ENCODE data around the gene KCNMA1. TPM values are rescaled to one million over a fixed set of nuclear protein-coding genes. Genes with fewer than 3 reads are reported as not detected.
A peak's percentile ranks its signal among the peaks of the same experiment; 100 is the strongest.

Gene KCNMA1
- total and polyA plus RNA-seq, 7 experiments from 2014 or later, result 0.42 TPM; not detected in 6

GRCh38 chr10:77478962-77479359 is 158.6 kb downstream of the KCNMA1 start:
- CTCF ChIA-PET, result no interaction called here
- Histone ChIP-seq H3K4me3 (ENCODE audit: low read length) (no peak overlapping the region), H3K4me1 (ENCODE audit: control insufficient read depth in 2 of 2, insufficient read depth in 2 of 2, low read length in 2 of 2) (no peaks in the 10 kb centered on the region), H3K27me3 (ENCODE audit: control insufficient read depth in 2 of 2, insufficient read depth in 2 of 2, low read length in 2 of 2) (no peaks in the 10 kb centered on the region), H3K9me3 (ENCODE audit: control insufficient read depth in 2 of 3, low read length in 3 of 3) (no peaks in the 10 kb centered on the region), H3K27ac (ENCODE audit: low read depth, low read length) (no peak overlapping the region), H3K36me3 (ENCODE audit: control insufficient read depth in 2 of 3, insufficient read depth in 3 of 3, low read length in 3 of 3) (no peaks in the 10 kb centered on the region)
- Mint-ChIP-seq H3K27ac (no peak overlapping the region), H3K36me3 (no peaks in the 10 kb centered on the region), H3K4me3 (no peak overlapping the region), H3K4me1 (no peaks in the 10 kb centered on the region), H3K27me3 (peaks cover 2 to 14% (median 2%) of the 10 kb centered on the region in 5 donors), H3K9me3 (peaks cover 0 to under 1% (median 0%) of the 10 kb centered on the region in 11 donors)
- intact Hi-C loops (cut with micrococcal nuclease), result no loop called here
- DNase-seq, result no peak
- no peak for ATAC-seq
- POLR2A ChIA-PET, result no interaction called here

GRCh38 chr10:77478247-77478961 is 159.2 kb downstream of the KCNMA1 start:
- no peak overlapping the region for H3K4me3 ChIP-seq (ENCODE audit: low read length)
- CTCF ChIA-PET, result no interaction called here
- H3K27me3 ChIP-seq (ENCODE audit: control insufficient read depth in 2 of 2, insufficient read depth in 2 of 2, low read length in 2 of 2), result no peaks in the 10 kb centered on the region
- no peaks in the 10 kb centered on the region for H3K36me3 Mint-ChIP-seq
- DNase-seq (no peak), ATAC-seq (no peak)
- H3K4me1 Mint-ChIP-seq, result no peaks in the 10 kb centered on the region
- H3K36me3 ChIP-seq (ENCODE audit: control insufficient read depth in 2 of 3, insufficient read depth in 3 of 3, low read length in 3 of 3), result no peaks in the 10 kb centered on the region
- no peak overlapping the region for H3K27ac ChIP-seq (ENCODE audit: low read depth, low read length)
- POLR2A ChIA-PET, result no interaction called here
- peaks cover 2 to 13% (median 5%) of the 10 kb centered on the region in 5 donors for H3K27me3 Mint-ChIP-seq
- no peak overlapping the region for H3K27ac Mint-ChIP-seq
- no peaks in the 10 kb centered on the region for H3K4me1 ChIP-seq (ENCODE audit: control insufficient read depth in 2 of 2, insufficient read depth in 2 of 2, low read length in 2 of 2)
- H3K9me3 ChIP-seq (ENCODE audit: control insufficient read depth in 2 of 3, low read length in 3 of 3), result no peaks in the 10 kb centered on the region
- H3K9me3 Mint-ChIP-seq, result peaks cover 0 to 2% (median 0%) of the 10 kb centered on the region in 11 donors
- intact Hi-C loops (cut with micrococcal nuclease), result no loop called here
- H3K4me3 Mint-ChIP-seq, result no peak overlapping the region

- Mint-ChIP-seq H3K9me3 (peaks cover 0 to 2% (median 0%) of the 10 kb centered on the region in 11 donors), H3K36me3 (no peaks in the 10 kb centered on the region), H3K4me1 (no peaks in the 10 kb centered on the region), H3K27ac (no peak overlapping the region), H3K27me3 (peaks cover 0 to 9% (median 5%) of the 10 kb centered on the region in 5 donors), H3K4me3 (no peak overlapping the region)
- intact Hi-C loops (cut with micrococcal nuclease), result no loop called here
- ChIA-PET CTCF (no interaction called here), POLR2A (no interaction called here)
- no peaks in the 10 kb centered on the region for H3K36me3 ChIP-seq (ENCODE audit: control insufficient read depth in 2 of 3, insufficient read depth in 3 of 3, low read length in 3 of 3)
- H3K27me3 ChIP-seq (ENCODE audit: control insufficient read depth in 2 of 2, insufficient read depth in 2 of 2, low read length in 2 of 2), result no peaks in the 10 kb centered on the region
- ATAC-seq (no peak), DNase-seq (no peak)
- H3K9me3 ChIP-seq (ENCODE audit: control insufficient read depth in 2 of 3, low read length in 3 of 3), result no peaks in the 10 kb centered on the region
- no peak overlapping the region for H3K4me3 ChIP-seq (ENCODE audit: low read length)
- H3K4me1 ChIP-seq (ENCODE audit: control insufficient read depth in 2 of 2, insufficient read depth in 2 of 2, low read length in 2 of 2), result no peaks in the 10 kb centered on the region
- no peak overlapping the region for H3K27ac ChIP-seq (ENCODE audit: low read depth, low read length)
Observed at GRCh38 chr10:77475522-77475921, 162.1 kb downstream of the KCNMA1 start.

GRCh38 chr10:77474939-77475338 is 162.7 kb downstream of the KCNMA1 start:
- peaks cover 0 to 6% (median 5%) of the 10 kb centered on the region in 5 donors for H3K27me3 Mint-ChIP-seq
- intact Hi-C loops (cut with micrococcal nuclease), result no loop called here
- CTCF ChIA-PET, result no interaction called here

GRCh38 chr10:77474386-77474785 is 163.2 kb downstream of the KCNMA1 start:
- no peak overlapping the region for H3K4me3 ChIP-seq (ENCODE audit: low read length)
- POLR2A ChIA-PET, result no interaction called here
- peaks cover 0 to 5% (median 4%) of the 10 kb centered on the region in 5 donors for H3K27me3 Mint-ChIP-seq
- H3K36me3 Mint-ChIP-seq, result no peaks in the 10 kb centered on the region
- CTCF ChIA-PET, result no interaction called here
- DNase-seq, result no peak
- intact Hi-C loops (cut with micrococcal nuclease), result no loop called here
- H3K27ac Mint-ChIP-seq, result no peak overlapping the region
- no peaks in the 10 kb centered on the region for H3K9me3 ChIP-seq (ENCODE audit: control insufficient read depth in 2 of 3, low read length in 3 of 3)
- H3K36me3 ChIP-seq (ENCODE audit: control insufficient read depth in 2 of 3, insufficient read depth in 3 of 3, low read length in 3 of 3), result no peaks in the 10 kb centered on the region
- no peak for ATAC-seq
- no peaks in the 10 kb centered on the region for H3K27me3 ChIP-seq (ENCODE audit: control insufficient read depth in 2 of 2, insufficient read depth in 2 of 2, low read length in 2 of 2)
- no peaks in the 10 kb centered on the region for H3K4me1 ChIP-seq (ENCODE audit: control insufficient read depth in 2 of 2, insufficient read depth in 2 of 2, low read length in 2 of 2)
- H3K4me3 Mint-ChIP-seq, result no peak overlapping the region
- no peak overlapping the region for H3K27ac ChIP-seq (ENCODE audit: low read depth, low read length)
- H3K4me1 Mint-ChIP-seq, result no peaks in the 10 kb centered on the region
- H3K9me3 Mint-ChIP-seq, result peaks cover 0 to 2% (median 0%) of the 10 kb centered on the region in 11 donors

More at GRCh38 chr10:77474939-77475338, 162.7 kb downstream of the KCNMA1 start:
- Histone ChIP-seq H3K27me3 (ENCODE audit: control insufficient read depth in 2 of 2, insufficient read depth in 2 of 2, low read length in 2 of 2) (no peaks in the 10 kb centered on the region), H3K4me1 (ENCODE audit: control insufficient read depth in 2 of 2, insufficient read depth in 2 of 2, low read length in 2 of 2) (no peaks in the 10 kb centered on the region), H3K9me3 (ENCODE audit: control insufficient read depth in 2 of 3, low read length in 3 of 3) (no peaks in the 10 kb centered on the region), H3K4me3 (ENCODE audit: low read length) (no peak overlapping the region), H3K36me3 (ENCODE audit: control insufficient read depth in 2 of 3, insufficient read depth in 3 of 3, low read length in 3 of 3) (no peaks in the 10 kb centered on the region), H3K27ac (ENCODE audit: low read depth, low read length) (no peak overlapping the region)
- H3K36me3 Mint-ChIP-seq, result no peaks in the 10 kb centered on the region
- peaks cover 0 to 2% (median 0%) of the 10 kb centered on the region in 11 donors for H3K9me3 Mint-ChIP-seq
- no peak overlapping the region for H3K4me3 Mint-ChIP-seq
- POLR2A ChIA-PET, result no interaction called here
- DNase-seq (no peak), ATAC-seq (no peak)
- H3K27ac Mint-ChIP-seq, result no peak overlapping the region
- no peaks in the 10 kb centered on the region for H3K4me1 Mint-ChIP-seq

- CTCF ChIA-PET, result no interaction called here
- H3K27me3 Mint-ChIP-seq, result peaks cover 0 to 5% (median 4%) of the 10 kb centered on the region in 5 donors
- Histone ChIP-seq H3K4me3 (ENCODE audit: low read length) (no peak overlapping the region), H3K36me3 (ENCODE audit: control insufficient read depth in 2 of 3, insufficient read depth in 3 of 3, low read length in 3 of 3) (no peaks in the 10 kb centered on the region), H3K4me1 (ENCODE audit: control insufficient read depth in 2 of 2, insufficient read depth in 2 of 2, low read length in 2 of 2) (no peaks in the 10 kb centered on the region), H3K27me3 (ENCODE audit: control insufficient read depth in 2 of 2, insufficient read depth in 2 of 2, low read length in 2 of 2) (no peaks in the 10 kb centered on the region), H3K9me3 (ENCODE audit: control insufficient read depth in 2 of 3, low read length in 3 of 3) (no peaks in the 10 kb centered on the region), H3K27ac (ENCODE audit: low read depth, low read length) (no peak overlapping the region)
- ATAC-seq (peak; percentile 27), DNase-seq (no peak)
- H3K4me3 Mint-ChIP-seq, result no peak overlapping the region
- no peak overlapping the region for H3K27ac Mint-ChIP-seq
- peaks cover 0 to 2% (median 0%) of the 10 kb centered on the region in 11 donors for H3K9me3 Mint-ChIP-seq
- H3K4me1 Mint-ChIP-seq, result no peaks in the 10 kb centered on the region
- no peaks in the 10 kb centered on the region for H3K36me3 Mint-ChIP-seq
- POLR2A ChIA-PET, result no interaction called here
- intact Hi-C loops (cut with micrococcal nuclease), result no loop called here
Observed at GRCh38 chr10:77472146-77472545, 165.5 kb downstream of the KCNMA1 start.

GRCh38 chr10:77471069-77471536 is 166.5 kb downstream of the KCNMA1 start:
- no peak overlapping the region for H3K4me3 ChIP-seq (ENCODE audit: low read length)
- no peaks in the 10 kb centered on the region for H3K36me3 ChIP-seq (ENCODE audit: control insufficient read depth in 2 of 3, insufficient read depth in 3 of 3, low read length in 3 of 3)
- no peaks in the 10 kb centered on the region for H3K9me3 ChIP-seq (ENCODE audit: control insufficient read depth in 2 of 3, low read length in 3 of 3)
- no peaks in the 10 kb centered on the region for H3K4me1 Mint-ChIP-seq
- H3K9me3 Mint-ChIP-seq, result peaks cover 0 to 2% (median 0%) of the 10 kb centered on the region in 11 donors
- H3K4me1 ChIP-seq (ENCODE audit: control insufficient read depth in 2 of 2, insufficient read depth in 2 of 2, low read length in 2 of 2), result no peaks in the 10 kb centered on the region
- no peak overlapping the region for H3K27ac Mint-ChIP-seq
- H3K27ac ChIP-seq (ENCODE audit: low read depth, low read length), result no peak overlapping the region
- ATAC-seq, result no peak
- H3K27me3 ChIP-seq (ENCODE audit: control insufficient read depth in 2 of 2, insufficient read depth in 2 of 2, low read length in 2 of 2), result no peaks in the 10 kb centered on the region
- no peaks in the 10 kb centered on the region for H3K36me3 Mint-ChIP-seq
- ChIA-PET CTCF (no interaction called here), POLR2A (no interaction called here)
- intact Hi-C loops (cut with micrococcal nuclease), result no loop called here
- H3K27me3 Mint-ChIP-seq, result peaks cover 0 to 5% (median 4%) of the 10 kb centered on the region in 5 donors
- DNase-seq, result no peak
- no peak overlapping the region for H3K4me3 Mint-ChIP-seq

All from naive thymus-derived CD4-positive, alpha-beta T cell (primary cell).